ENCODE results near the gene RALA. TPM values are rescaled to one million over a fixed set of nuclear protein-coding genes. Genes with fewer than 3 reads are reported as not detected.

RALA gene
- total and polyA plus RNA-seq, 11 donors: 13.5 to 37.1 (median 23.4) TPM

- intact Hi-C loops (cut with DNase I): no loop called here
- Histone ChIP-seq H3K4me3 (no peak overlapping the region), H3K9me3 (no peaks in the 10 kb centered on the region), H3K27me3 (no peaks in the 10 kb centered on the region), H3K4me1 (peaks cover 0 to 17% (median 0%) of the 10 kb centered on the region in 12 donors), H3K27ac (no peak overlapping the region), H3K36me3 (peaks cover 0 to 80% (median 65%) of the 10 kb centered on the region in 9 donors)
- 48 to 54% (median 49%) methylated on average over 3 of the region's 3 CpGs for WGBS, 4 donors
- ATAC-seq (no peak), DNase-seq (no peak)
- TF ChIP-seq CTCF (IDR thresholded peaks at IDR 0.05) (no peak), POLR2A (IDR thresholded peaks at IDR 0.05) (no peak)
These were observed 73.3 kb downstream of the RALA start for GRCh38 chr7:39696631-39697030.

- intact Hi-C loops (cut with DNase I): no loop called here
- Histone ChIP-seq H3K4me3 (no peak overlapping the region), H3K36me3 (peaks cover 0 to 72% (median 59%) of the 10 kb centered on the region in 9 donors), H3K27me3 (no peaks in the 10 kb centered on the region), H3K27ac (no peak overlapping the region), H3K4me1 (peaks cover 0 to 17% (median 0%) of the 10 kb centered on the region in 12 donors), H3K9me3 (no peaks in the 10 kb centered on the region)
- ATAC-seq (no peak), DNase-seq (no peak)
- WGBS, 4 donors: 74 to 91% (median 83%) methylated on average over 1 of the region's 1 CpG
- no peak for TF ChIP-seq POLR2A (IDR thresholded peaks at IDR 0.05)
- no peak for TF ChIP-seq CTCF (IDR thresholded peaks at IDR 0.05)
These were observed 74.1 kb downstream of the RALA start for GRCh38 chr7:39697483-39697882.

- 67 to 87% (median 82%) methylated on average over 2 of the region's 2 CpGs for WGBS, 4 donors
These were observed 76.8 kb downstream of the RALA start for GRCh38 chr7:39700165-39700564.

GRCh38 chr7:39700932-39701331, 77.6 kb downstream of the RALA start:
- H3K9me3 ChIP-seq: no peaks in the 10 kb centered on the region
- DNase-seq: peak in 3 of 5 donors; percentile 24 to 34 (median 27)
- H3K27ac ChIP-seq: no peak overlapping the region
- intact Hi-C loops (cut with DNase I): no loop called here
- no peaks in the 10 kb centered on the region for H3K27me3 ChIP-seq
- peaks cover 0 to 21% (median 0%) of the 10 kb centered on the region in 12 donors for H3K4me1 ChIP-seq
- H3K36me3 ChIP-seq: peaks cover 0 to 63% (median 48%) of the 10 kb centered on the region in 9 donors
- TF ChIP-seq POLR2A (IDR thresholded peaks at IDR 0.05): no peak
- no peak for TF ChIP-seq CTCF (IDR thresholded peaks at IDR 0.05)
- no peak overlapping the region for H3K4me3 ChIP-seq
- WGBS, 4 donors: 71 to 89% (median 80%) methylated on average over 8 of the region's 8 CpGs
- peak in 1 of 4 donors; percentile 41 for ATAC-seq

More at GRCh38 chr7:39700165-39700564, 76.8 kb downstream of the RALA start:
- ATAC-seq: no peak
- H3K4me3 ChIP-seq: no peak overlapping the region
- no peaks in the 10 kb centered on the region for H3K27me3 ChIP-seq
- no peak for DNase-seq
- TF ChIP-seq POLR2A (IDR thresholded peaks at IDR 0.05) (no peak), CTCF (IDR thresholded peaks at IDR 0.05) (no peak)
- intact Hi-C loops (cut with DNase I): no loop called here
- peaks cover 0 to 64% (median 45%) of the 10 kb centered on the region in 9 donors for H3K36me3 ChIP-seq
- no peaks in the 10 kb centered on the region for H3K9me3 ChIP-seq
- peaks cover 0 to 21% (median 0%) of the 10 kb centered on the region in 12 donors for H3K4me1 ChIP-seq
- no peak overlapping the region for H3K27ac ChIP-seq
